PC-3 (cell line): Measurements from ENCODE around the gene SAP130.

Experiments used
- EZH2 ChIP-seq: fragments of 300-600 bp; sonication (generic); IDR thresholded peaks from one replicate; pipeline ENCODE4 v1.6.1; 2017; ENCODE audit warnings: antibody characterized with exemption, mild to moderate bottlenecking, low read length; ENCODE audit not compliant: unreplicated experiment
- TF ChIP-seq, protein P1 (sequence below): fragments of 300-600 bp; sonication (generic); conservative IDR thresholded peaks from 2 replicates; pipeline ENCODE4 v1.5.1; 2017; ENCODE audit warnings: antibody characterized with exemption, low read depth, mild to moderate bottlenecking, low read length

DNA sequence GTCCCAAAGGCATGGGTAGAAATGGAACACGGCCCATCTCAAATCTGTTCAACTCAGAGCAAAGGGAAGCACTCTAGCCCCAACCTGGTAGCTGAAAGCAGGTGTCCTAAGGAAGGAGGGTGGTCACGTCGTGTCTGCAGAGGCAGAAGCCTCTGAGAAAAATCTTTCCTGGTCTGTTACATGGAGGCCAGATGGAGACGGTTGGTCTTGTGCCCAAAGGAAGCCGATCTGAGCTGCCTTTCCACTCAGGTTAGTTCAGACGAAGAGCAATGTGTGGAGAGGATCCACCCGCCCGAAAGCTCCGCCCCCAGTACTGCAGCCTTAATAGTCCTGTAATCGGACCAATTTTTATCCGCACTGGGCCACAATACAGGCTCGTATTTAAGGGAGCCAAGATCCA, 87.2 kb downstream of the SAP130 start:
- TF ChIP-seq, protein P1, sequence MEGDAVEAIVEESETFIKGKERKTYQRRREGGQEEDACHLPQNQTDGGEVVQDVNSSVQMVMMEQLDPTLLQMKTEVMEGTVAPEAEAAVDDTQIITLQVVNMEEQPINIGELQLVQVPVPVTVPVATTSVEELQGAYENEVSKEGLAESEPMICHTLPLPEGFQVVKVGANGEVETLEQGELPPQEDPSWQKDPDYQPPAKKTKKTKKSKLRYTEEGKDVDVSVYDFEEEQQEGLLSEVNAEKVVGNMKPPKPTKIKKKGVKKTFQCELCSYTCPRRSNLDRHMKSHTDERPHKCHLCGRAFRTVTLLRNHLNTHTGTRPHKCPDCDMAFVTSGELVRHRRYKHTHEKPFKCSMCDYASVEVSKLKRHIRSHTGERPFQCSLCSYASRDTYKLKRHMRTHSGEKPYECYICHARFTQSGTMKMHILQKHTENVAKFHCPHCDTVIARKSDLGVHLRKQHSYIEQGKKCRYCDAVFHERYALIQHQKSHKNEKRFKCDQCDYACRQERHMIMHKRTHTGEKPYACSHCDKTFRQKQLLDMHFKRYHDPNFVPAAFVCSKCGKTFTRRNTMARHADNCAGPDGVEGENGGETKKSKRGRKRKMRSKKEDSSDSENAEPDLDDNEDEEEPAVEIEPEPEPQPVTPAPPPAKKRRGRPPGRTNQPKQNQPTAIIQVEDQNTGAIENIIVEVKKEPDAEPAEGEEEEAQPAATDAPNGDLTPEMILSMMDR = no peak
- no peak for TF ChIP-seq EZH2
